ENCODE results near the gene RPS6KA1.
"Not testable (repeated sequence)": the region's sequence is repeated elsewhere in the genome, so short reads cannot be mapped to it uniquely, and the experiment has no call there.

RPS6KA1 gene

GRCh38 chr1:26571381-26571780 lies 41.8 kb downstream of the RPS6KA1 start:
- Histone ChIP-seq H3K27ac (ENCODE audit: low read depth, low read length) (no peak overlapping the region), H3K4me3 (ENCODE audit: low read length) (no peak overlapping the region), H3K36me3 (ENCODE audit: control insufficient read depth, insufficient read depth, low read length) (peaks cover 8% of the 10 kb centered on the region), H3K27me3 (ENCODE audit: control insufficient read depth, insufficient read depth, low read length) (no peaks in the 10 kb centered on the region), H3K9ac (ENCODE audit: low read length) (no peak overlapping the region), H3K4me1 (ENCODE audit: control insufficient read depth, insufficient read depth, low read length) (no peaks in the 10 kb centered on the region)

- Histone ChIP-seq H3K4me1 (ENCODE audit: control insufficient read depth, insufficient read depth, low read length) (no peaks in the 10 kb centered on the region), H3K27ac (ENCODE audit: low read depth, low read length) (no peak overlapping the region), H3K36me3 (ENCODE audit: control insufficient read depth, insufficient read depth, low read length) (peaks cover 8% of the 10 kb centered on the region), H3K4me3 (ENCODE audit: low read length) (no peak overlapping the region), H3K27me3 (ENCODE audit: control insufficient read depth, insufficient read depth, low read length) (no peaks in the 10 kb centered on the region), H3K9ac (ENCODE audit: low read length) (no peak overlapping the region)
Observed at GRCh38 chr1:26574018-26574417, 44.5 kb downstream of the RPS6KA1 start.

GRCh38 chr1:26574719-26575251 lies 45.2 kb downstream of the RPS6KA1 start:
- Histone ChIP-seq H3K36me3 (ENCODE audit: control insufficient read depth, insufficient read depth, low read length) (peaks cover 8% of the 10 kb centered on the region), H3K9ac (ENCODE audit: low read length) (no peak overlapping the region), H3K27ac (ENCODE audit: low read depth, low read length) (no peak overlapping the region), H3K27me3 (ENCODE audit: control insufficient read depth, insufficient read depth, low read length) (no peaks in the 10 kb centered on the region), H3K4me1 (ENCODE audit: control insufficient read depth, insufficient read depth, low read length) (no peaks in the 10 kb centered on the region), H3K4me3 (ENCODE audit: low read length) (no peak overlapping the region)

GRCh38 chr1:26575348-26575747 lies 45.8 kb downstream of the RPS6KA1 start:
- Histone ChIP-seq H3K27me3 (ENCODE audit: control insufficient read depth, insufficient read depth, low read length) (no peaks in the 10 kb centered on the region), H3K4me1 (ENCODE audit: control insufficient read depth, insufficient read depth, low read length) (no peaks in the 10 kb centered on the region), H3K27ac (ENCODE audit: low read depth, low read length) (no peak overlapping the region), H3K36me3 (ENCODE audit: control insufficient read depth, insufficient read depth, low read length) (peaks cover 8% of the 10 kb centered on the region), H3K9ac (ENCODE audit: low read length) (no peak overlapping the region), H3K4me3 (ENCODE audit: low read length) (no peak overlapping the region)

- Histone ChIP-seq H3K4me1 (ENCODE audit: control insufficient read depth, insufficient read depth, low read length) (no peaks in the 10 kb centered on the region), H3K27ac (ENCODE audit: low read depth, low read length) (no peak overlapping the region), H3K36me3 (ENCODE audit: control insufficient read depth, insufficient read depth, low read length) (no peaks in the 10 kb centered on the region), H3K9ac (ENCODE audit: low read length) (no peak overlapping the region), H3K27me3 (ENCODE audit: control insufficient read depth, insufficient read depth, low read length) (no peaks in the 10 kb centered on the region), H3K4me3 (ENCODE audit: low read length) (no peak overlapping the region)
Observed at GRCh38 chr1:26578167-26578566, 48.6 kb downstream of the RPS6KA1 start.

GRCh38 chr1:26579681-26580111 lies 50.1 kb downstream of the RPS6KA1 start:
- H3K4me3 ChIP-seq (ENCODE audit: low read length) = no peak overlapping the region
- H3K27me3 ChIP-seq (ENCODE audit: control insufficient read depth, insufficient read depth, low read length) = no peaks in the 10 kb centered on the region
- no peak overlapping the region for H3K9ac ChIP-seq (ENCODE audit: low read length)
- no peaks in the 10 kb centered on the region for H3K36me3 ChIP-seq (ENCODE audit: control insufficient read depth, insufficient read depth, low read length)
- H3K27ac ChIP-seq (ENCODE audit: low read depth, low read length) = no peak overlapping the region
- no peaks in the 10 kb centered on the region for H3K4me1 ChIP-seq (ENCODE audit: control insufficient read depth, insufficient read depth, low read length)

- Histone ChIP-seq H3K27ac (ENCODE audit: low read depth, low read length) (no peak overlapping the region), H3K36me3 (ENCODE audit: control insufficient read depth, insufficient read depth, low read length) (no peaks in the 10 kb centered on the region), H3K4me1 (ENCODE audit: control insufficient read depth, insufficient read depth, low read length) (no peaks in the 10 kb centered on the region)
Observed at GRCh38 chr1:26580116-26580515, 50.6 kb downstream of the RPS6KA1 start.

GRCh38 chr1:26581287-26581651 lies 51.7 kb downstream of the RPS6KA1 start:
- Histone ChIP-seq H3K27me3 (ENCODE audit: control insufficient read depth, insufficient read depth, low read length) (no peaks in the 10 kb centered on the region), H3K36me3 (ENCODE audit: control insufficient read depth, insufficient read depth, low read length) (no peaks in the 10 kb centered on the region), H3K9ac (ENCODE audit: low read length) (no peak overlapping the region), H3K4me1 (ENCODE audit: control insufficient read depth, insufficient read depth, low read length) (no peaks in the 10 kb centered on the region), H3K4me3 (ENCODE audit: low read length) (no peak overlapping the region), H3K27ac (ENCODE audit: low read depth, low read length) (no peak overlapping the region)

More at GRCh38 chr1:26580116-26580515, 50.6 kb downstream of the RPS6KA1 start:
- no peak overlapping the region for H3K4me3 ChIP-seq (ENCODE audit: low read length)
- no peak overlapping the region for H3K9ac ChIP-seq (ENCODE audit: low read length)
- no peaks in the 10 kb centered on the region for H3K27me3 ChIP-seq (ENCODE audit: control insufficient read depth, insufficient read depth, low read length)

- Histone ChIP-seq H3K36me3 (ENCODE audit: control insufficient read depth, insufficient read depth, low read length) (no peaks in the 10 kb centered on the region), H3K9ac (ENCODE audit: low read length) (no peak overlapping the region), H3K27me3 (ENCODE audit: control insufficient read depth, insufficient read depth, low read length) (no peaks in the 10 kb centered on the region), H3K4me3 (ENCODE audit: low read length) (no peak overlapping the region), H3K27ac (ENCODE audit: low read depth, low read length) (no peak overlapping the region), H3K4me1 (ENCODE audit: control insufficient read depth, insufficient read depth, low read length) (no peaks in the 10 kb centered on the region)
Observed at GRCh38 chr1:26582053-26582835, 52.7 kb downstream of the RPS6KA1 start.

GRCh38 chr1:26582836-26583460 lies 53.4 kb downstream of the RPS6KA1 start:
- H3K27ac ChIP-seq (ENCODE audit: low read depth, low read length) = no peak overlapping the region
- H3K9ac ChIP-seq (ENCODE audit: low read length) = no peak overlapping the region
- no peak overlapping the region for H3K4me3 ChIP-seq (ENCODE audit: low read length)
- H3K4me1 ChIP-seq (ENCODE audit: control insufficient read depth, insufficient read depth, low read length) = no peaks in the 10 kb centered on the region
- H3K36me3 ChIP-seq (ENCODE audit: control insufficient read depth, insufficient read depth, low read length) = no peaks in the 10 kb centered on the region
- no peaks in the 10 kb centered on the region for H3K27me3 ChIP-seq (ENCODE audit: control insufficient read depth, insufficient read depth, low read length)

GRCh38 chr1:26583646-26584485 lies 54.3 kb downstream of the RPS6KA1 start:
- no peaks in the 10 kb centered on the region for H3K27me3 ChIP-seq (ENCODE audit: control insufficient read depth, insufficient read depth, low read length)
- H3K4me3 ChIP-seq (ENCODE audit: low read length) = no peak overlapping the region
- H3K4me1 ChIP-seq (ENCODE audit: control insufficient read depth, insufficient read depth, low read length) = no peaks in the 10 kb centered on the region
- H3K27ac ChIP-seq (ENCODE audit: low read depth, low read length) = no peak overlapping the region
- H3K36me3 ChIP-seq (ENCODE audit: control insufficient read depth, insufficient read depth, low read length) = no peaks in the 10 kb centered on the region
- no peak overlapping the region for H3K9ac ChIP-seq (ENCODE audit: low read length)

- not testable (repeated sequence) for H3K36me3 ChIP-seq (ENCODE audit: control insufficient read depth, insufficient read depth, low read length); H3K9ac ChIP-seq (ENCODE audit: low read length); H3K27me3 ChIP-seq (ENCODE audit: control insufficient read depth, insufficient read depth, low read length)
Observed at GRCh38 chr1:26584588-26584987, 55.0 kb downstream of the RPS6KA1 start.

More at GRCh38 chr1:26584588-26584987, 55.0 kb downstream of the RPS6KA1 start:
- H3K4me1 ChIP-seq (ENCODE audit: control insufficient read depth, insufficient read depth, low read length); H3K4me3 ChIP-seq (ENCODE audit: low read length); H3K27ac ChIP-seq (ENCODE audit: low read depth, low read length): not testable (repeated sequence)

All from rectal smooth muscle tissue (tissue), 1 donor.